GM18520 (cell line): ENCODE data around the gene MYO1D.
A peak's percentile ranks its signal among the peaks of the same experiment; 100 is the strongest.
"Not testable (repeated sequence)": the region's sequence is repeated elsewhere in the genome, so short reads cannot be mapped to it uniquely, and the experiment has no call there.

Experiments used
- ATAC-seq: cut with Tn5 transposase; IDR thresholded peaks from one replicate; pipeline ENCODE4 v1.9.1; 2021; ENCODE audit not compliant: unreplicated experiment

Gene MYO1D

GRCh38 chr17:32549559-32549958 lies 327.4 kb downstream of the MYO1D start:
- no peak for ATAC-seq

GRCh38 chr17:32546031-32546444 lies 330.9 kb downstream of the MYO1D start:
- no peak for ATAC-seq

DNA sequence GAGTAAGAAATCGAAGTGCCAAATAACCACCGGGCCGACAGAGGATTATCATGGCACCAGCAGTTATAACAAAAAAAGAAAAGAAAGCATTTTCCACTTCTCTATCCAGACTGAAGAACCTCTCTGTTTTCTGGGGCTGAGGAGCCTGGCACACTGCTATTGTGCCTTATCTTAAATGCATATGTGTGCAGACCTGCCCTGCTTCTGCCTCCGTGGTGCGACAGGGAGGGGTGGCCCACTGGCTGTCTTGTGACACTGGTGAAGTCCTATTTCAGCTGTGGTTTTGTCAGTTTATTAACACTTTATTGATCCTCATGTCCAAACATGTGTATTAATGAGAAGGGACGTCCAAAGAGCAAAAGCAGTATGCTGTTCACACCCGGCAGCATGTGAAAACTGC lies 334.7 kb downstream of the MYO1D start:
- ATAC-seq = no peak

DNA sequence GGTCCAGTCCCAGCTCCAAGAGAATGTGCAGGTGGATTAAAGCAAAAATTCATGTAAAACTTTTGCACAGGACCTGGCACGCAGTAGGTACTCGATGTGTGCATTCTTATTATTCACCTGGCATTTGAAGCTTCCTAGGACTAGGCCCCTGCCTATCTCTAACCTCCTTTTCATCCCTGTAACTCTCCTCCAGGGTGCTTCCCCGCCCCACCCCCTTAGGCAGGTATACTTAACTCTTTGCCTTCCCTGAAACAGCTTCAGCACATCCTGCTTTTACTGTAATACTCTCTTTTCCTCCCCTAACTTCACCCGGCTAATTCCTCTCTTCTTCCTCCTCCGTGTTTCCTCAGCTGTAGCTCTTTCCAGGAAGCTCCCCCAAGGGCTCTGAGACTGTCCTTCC lies 335.3 kb downstream of the MYO1D start:
- ATAC-seq = no peak

DNA sequence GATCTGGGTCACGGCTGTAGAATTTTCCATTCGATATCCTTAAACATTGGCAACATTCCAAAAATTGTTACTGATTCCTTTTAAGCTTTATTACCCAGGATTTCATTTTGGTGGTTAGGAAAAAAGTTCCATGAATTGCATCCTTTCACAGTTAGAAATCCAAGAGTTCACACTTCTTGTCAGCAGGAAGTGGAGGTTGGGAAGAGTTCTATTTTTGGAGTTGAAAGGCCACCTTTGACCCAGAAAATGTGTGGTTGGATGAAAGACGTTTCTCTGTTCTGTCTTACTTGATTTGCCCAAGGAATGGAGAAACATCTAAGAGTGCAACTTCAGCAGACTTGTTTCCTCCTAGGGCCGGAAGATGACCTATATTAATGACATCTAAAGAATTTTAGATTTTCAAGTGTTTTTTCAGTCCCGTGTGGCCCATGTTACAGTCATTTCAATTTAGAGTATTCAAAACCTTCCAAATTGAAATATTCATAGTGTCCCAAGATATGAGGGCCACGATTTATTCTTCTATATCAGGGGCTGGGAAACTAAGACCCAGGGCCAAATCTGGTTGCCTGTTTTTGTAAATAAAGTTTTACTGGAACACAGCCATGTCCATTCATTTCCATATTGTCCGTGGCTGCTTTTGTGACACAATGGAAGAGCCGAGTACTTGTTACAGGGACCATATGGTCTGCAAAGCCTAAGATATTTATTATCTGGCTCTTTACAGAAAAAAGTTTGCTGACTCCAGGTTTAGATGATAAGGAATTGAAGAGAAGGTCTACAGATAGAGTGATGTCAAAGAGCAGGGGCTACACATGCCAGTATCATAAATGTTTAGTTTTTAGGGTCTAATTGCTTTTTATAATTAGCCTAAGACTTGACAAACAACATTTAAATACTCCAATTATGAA lies 339.9 kb downstream of the MYO1D start:
- no peak for ATAC-seq

DNA sequence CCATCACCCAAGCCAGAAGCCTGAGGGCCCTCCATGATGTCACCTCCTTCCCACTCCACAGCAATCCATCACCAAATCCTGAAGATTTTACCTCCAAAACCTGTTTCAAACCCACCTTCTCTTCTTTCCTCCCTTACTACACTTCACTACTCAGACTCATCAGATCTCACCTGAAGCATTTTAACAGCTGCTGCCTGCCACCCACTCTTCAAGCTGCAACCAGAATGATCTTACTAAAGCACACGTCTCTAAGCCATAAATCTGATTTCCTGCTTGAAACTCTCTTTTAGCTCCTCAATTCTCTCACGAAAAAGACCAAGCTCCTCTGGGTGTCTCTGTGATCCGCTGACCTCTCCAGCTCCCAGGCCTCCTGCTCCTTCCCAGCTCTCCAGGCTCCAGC lies 343.6 kb downstream of the MYO1D start:
- ATAC-seq = no peak

GRCh38 chr17:32529604-32530003 lies 347.3 kb downstream of the MYO1D start:
- ATAC-seq = no peak

- no peak for ATAC-seq
These were observed 348.1 kb downstream of the MYO1D start for GRCh38 chr17:32528825-32529224.

DNA sequence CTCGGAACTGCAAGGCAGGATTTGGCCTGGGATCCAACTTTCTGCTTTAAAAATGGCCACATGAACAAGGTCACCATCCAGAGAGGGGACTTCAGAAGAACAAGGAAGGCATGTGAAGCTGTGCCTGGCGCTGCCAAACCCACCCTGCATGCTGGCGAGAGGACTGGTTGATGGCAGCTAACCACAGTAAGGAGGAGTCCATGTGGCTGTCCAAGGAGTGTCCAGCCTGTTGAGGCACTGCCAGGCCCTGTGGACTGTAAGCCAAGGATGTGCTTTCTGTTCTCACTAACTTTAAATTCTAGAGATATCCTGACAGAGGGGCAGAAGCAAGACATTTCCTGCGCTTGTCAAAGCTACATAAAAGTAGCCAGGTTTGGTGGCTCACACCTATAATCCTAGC lies 349.8 kb downstream of the MYO1D start:
- no peak for ATAC-seq

- no peak for ATAC-seq
These were observed 351.8 kb downstream of the MYO1D start for GRCh38 chr17:32525122-32525521.

- not testable (repeated sequence) for ATAC-seq
These were observed 352.4 kb downstream of the MYO1D start for GRCh38 chr17:32524553-32524880.

- peak; percentile 51 for ATAC-seq
These were observed 352.9 kb downstream of the MYO1D start for GRCh38 chr17:32523827-32524552.

DNA sequence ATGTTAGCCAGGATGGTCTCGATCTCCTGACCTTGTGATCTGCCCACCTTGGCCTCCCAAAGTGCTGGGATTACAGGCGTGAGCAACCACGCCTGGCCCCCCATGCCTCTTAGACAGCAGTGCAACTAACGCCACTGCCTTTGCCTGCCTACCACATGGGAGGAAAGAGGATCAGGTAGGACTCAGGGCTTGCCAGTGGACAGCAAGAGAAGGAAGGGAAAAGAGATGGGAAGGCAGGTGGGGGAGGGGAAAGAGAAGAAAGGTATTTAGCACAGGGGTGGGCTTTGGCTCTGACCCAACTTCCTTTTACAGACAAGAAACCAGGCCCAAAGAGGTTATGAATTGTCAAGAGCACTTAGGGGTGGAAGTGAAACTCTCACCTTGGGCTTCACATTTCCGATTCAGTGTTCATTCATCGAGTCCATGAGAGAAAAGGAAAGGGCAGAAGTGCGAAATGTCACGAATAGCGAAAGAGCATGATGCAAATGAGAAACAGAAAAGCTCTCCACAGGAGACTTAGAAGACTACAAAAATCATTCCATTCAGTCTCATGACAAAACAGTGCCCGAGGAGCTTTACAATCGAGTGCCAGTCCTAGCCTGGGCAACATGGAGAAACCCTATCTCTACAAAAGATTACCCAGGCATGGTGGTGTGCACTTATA lies 353.8 kb downstream of the MYO1D start:
- peak; percentile 46 for ATAC-seq

GRCh38 chr17:32520737-32521404 lies 356.1 kb downstream of the MYO1D start:
- ATAC-seq = no peak

GRCh38 chr17:32520104-32520701 lies 356.7 kb downstream of the MYO1D start:
- ATAC-seq = no peak

- ATAC-seq = no peak
These were observed 357.5 kb downstream of the MYO1D start for GRCh38 chr17:32519228-32520103.

- ATAC-seq = no peak
These were observed 358.2 kb downstream of the MYO1D start for GRCh38 chr17:32518646-32519227.

- no peak for ATAC-seq
These were observed 358.9 kb downstream of the MYO1D start for GRCh38 chr17:32517982-32518381.

- no peak for ATAC-seq
These were observed 359.8 kb downstream of the MYO1D start for GRCh38 chr17:32516940-32517701.
